HEK293 (cell line): ENCODE measurements around the gene HPCAL1.

Experiments
- CTCF ChIA-PET: fragments of 350-600 bp; formaldehyde crosslinking; extraction: SDS; loops from one replicate; lab custom pipeline; 2021; ENCODE audit warnings: antibody characterized with exemption; lab: Yijun Ruan, JAX
- POLR2A ChIA-PET: fragments of 300-600 bp; formaldehyde crosslinking; extraction: SDS; loops from one replicate; lab custom pipeline; 2020; ENCODE audit warnings: antibody characterized with exemption, inconsistent platforms; lab: Yijun Ruan, JAX
- H3K27ac ChIP-seq: fragments of 200-500 bp; sonication (Bioruptor generic); 2 replicates; pipeline ENCODE4 v1.5.1; 2014; ENCODE audit warnings: low read depth, low read length, control low read depth, inconsistent platforms; ENCODE audit errors: extremely low read depth
- H3K36me3 ChIP-seq, 2 experiments: fragments of 200-500 bp in 1 of 2; sonication (Bioruptor generic) in 1 of 2; 1 replicate in 1 of 2; 2 replicates in 1 of 2; pipeline ENCODE4 v1.5.1; 2014 to 2017; ENCODE audit warnings: inconsistent platforms in 2 of 2, low read length in 2 of 2; ENCODE audit not compliant: control insufficient read depth in 2 of 2, insufficient read depth in 1 of 2
- H3K4me1 ChIP-seq: fragments of 200-500 bp; sonication (Bioruptor generic); 2 replicates; pipeline ENCODE4 v1.5.1; 2014; ENCODE audit warnings: mild to moderate bottlenecking, low read length, inconsistent platforms; ENCODE audit not compliant: control insufficient read depth, insufficient read depth
- H3K4me3 ChIP-seq: 2 replicates; pipeline ENCODE4 v1.5.1; 2011; ENCODE audit warnings: low read depth, mild to moderate bottlenecking, control low read depth, low read length, moderate library complexity
- H3K9me3 ChIP-seq: fragments of 200-500 bp; sonication (Bioruptor generic); 2 replicates; pipeline ENCODE4 v1.5.1; 2014; ENCODE audit warnings: low read depth, low read length, inconsistent platforms; ENCODE audit not compliant: control insufficient read depth, insufficient read depth
- BCL6B ChIP-seq: fragments of 450-650 bp; formaldehyde crosslinking; IDR thresholded peaks from 2 replicates; pipeline ENCODE4 v1.5.1; 2017; ENCODE audit warnings: missing biosample characterization, missing genetic modification characterization
- KLF17 ChIP-seq: fragments of 450-650 bp; formaldehyde crosslinking; IDR thresholded peaks from 2 replicates; pipeline ENCODE4 v1.5.1; 2016; ENCODE audit warnings: missing biosample characterization, missing genetic modification characterization
- KLF9 ChIP-seq: fragments of 450-650 bp; formaldehyde crosslinking; IDR thresholded peaks from 2 replicates; pipeline ENCODE4 v1.5.1; 2016; ENCODE audit warnings: missing biosample characterization, missing genetic modification characterization, low read depth
- MYNN ChIP-seq: fragments of 450-650 bp; formaldehyde crosslinking; IDR thresholded peaks from 2 replicates; pipeline ENCODE4 v1.5.1; 2016; ENCODE audit warnings: missing biosample characterization, missing genetic modification characterization, borderline replicate concordance
- PRDM1 ChIP-seq: fragments of 450-650 bp; formaldehyde crosslinking; IDR thresholded peaks from 2 replicates; pipeline ENCODE4; 2016; ENCODE audit warnings: missing biosample characterization, missing genetic modification characterization
- REPIN1 ChIP-seq: fragments of 450-650 bp; formaldehyde crosslinking; IDR thresholded peaks from 2 replicates; pipeline ENCODE4 v1.5.1; 2017; ENCODE audit warnings: missing biosample characterization, missing genetic modification characterization, low read depth
- SCRT2 ChIP-seq: fragments of 450-650 bp; formaldehyde crosslinking; IDR thresholded peaks from 2 replicates; pipeline ENCODE4 v1.5.1; 2016; ENCODE audit warnings: missing biosample characterization, missing genetic modification characterization
- ZNF169 ChIP-seq: fragments of 450-650 bp; formaldehyde crosslinking; IDR thresholded peaks from 2 replicates; pipeline ENCODE4 v1.5.1; 2016; ENCODE audit warnings: missing biosample characterization, missing genetic modification characterization
- ZNF391 ChIP-seq: fragments of 450-650 bp; formaldehyde crosslinking; IDR thresholded peaks from 2 replicates; pipeline ENCODE4 v1.5.1; 2016; ENCODE audit warnings: low read depth, missing biosample characterization, missing genetic modification characterization, borderline replicate concordance
- ZNF530 ChIP-seq: fragments of 450-650 bp; formaldehyde crosslinking; IDR thresholded peaks from 2 replicates; pipeline ENCODE4 v1.5.1; 2016; ENCODE audit warnings: low read depth, missing biosample characterization, missing genetic modification characterization
- ZNF658 ChIP-seq: fragments of 450-650 bp; formaldehyde crosslinking; IDR thresholded peaks from 2 replicates; pipeline ENCODE4; 2016; ENCODE audit warnings: missing biosample characterization, missing genetic modification characterization
- TF ChIP-seq, protein P1 (sequence below): fragments of 450-650 bp; formaldehyde crosslinking; IDR thresholded peaks from 2 replicates; pipeline ENCODE4 v1.5.1; 2017; ENCODE audit warnings: missing biosample characterization, missing genetic modification characterization

The HPCAL1 gene

GRCh38 chr2:10335046-10335840 is 32.5 kb downstream of the HPCAL1 start:
- ChIA-PET CTCF (interaction anchor here (0.9 to 1.1 kb wide), 2 partner anchors 74 to 238 kb away, joined by 3 to 4 read pairs; no protein-coding TSS in a partner anchor), POLR2A (no interaction called here)
- no peak for TF ChIP-seq ZNF530 (tag by site-specific recombination)
- Histone ChIP-seq H3K9me3 (no peaks in the 10 kb centered on the region), H3K27ac (no peak overlapping the region), H3K4me3 (no peak overlapping the region), H3K4me1 (0 out of 2 replicates have a peak, but pooled peaks cover 3% of the 10 kb centered on the region), H3K36me3 (no peaks in the 10 kb centered on the region)

GRCh38 chr2:10336283-10336682 is 33.6 kb downstream of the HPCAL1 start:
- TF ChIP-seq BCL6B (tag by site-specific recombination) (no peak), SCRT2 (tag by site-specific recombination) (0 out of 2 replicates have a peak, but pooled peaks have one; percentile 17), MYNN (no peak), ZNF169 (tag by site-specific recombination) (no peak)
- POLR2A ChIA-PET = no interaction called here
- no peaks in the 10 kb centered on the region for H3K9me3 ChIP-seq
- H3K4me1 ChIP-seq = peaks cover 3% of the 10 kb centered on the region; the same call in 1 of the 2 replicates
- H3K36me3 ChIP-seq = no peaks in the 10 kb centered on the region
- no peak overlapping the region for H3K4me3 ChIP-seq
- no peak overlapping the region for H3K27ac ChIP-seq
- CTCF ChIA-PET = no interaction called here

DNA sequence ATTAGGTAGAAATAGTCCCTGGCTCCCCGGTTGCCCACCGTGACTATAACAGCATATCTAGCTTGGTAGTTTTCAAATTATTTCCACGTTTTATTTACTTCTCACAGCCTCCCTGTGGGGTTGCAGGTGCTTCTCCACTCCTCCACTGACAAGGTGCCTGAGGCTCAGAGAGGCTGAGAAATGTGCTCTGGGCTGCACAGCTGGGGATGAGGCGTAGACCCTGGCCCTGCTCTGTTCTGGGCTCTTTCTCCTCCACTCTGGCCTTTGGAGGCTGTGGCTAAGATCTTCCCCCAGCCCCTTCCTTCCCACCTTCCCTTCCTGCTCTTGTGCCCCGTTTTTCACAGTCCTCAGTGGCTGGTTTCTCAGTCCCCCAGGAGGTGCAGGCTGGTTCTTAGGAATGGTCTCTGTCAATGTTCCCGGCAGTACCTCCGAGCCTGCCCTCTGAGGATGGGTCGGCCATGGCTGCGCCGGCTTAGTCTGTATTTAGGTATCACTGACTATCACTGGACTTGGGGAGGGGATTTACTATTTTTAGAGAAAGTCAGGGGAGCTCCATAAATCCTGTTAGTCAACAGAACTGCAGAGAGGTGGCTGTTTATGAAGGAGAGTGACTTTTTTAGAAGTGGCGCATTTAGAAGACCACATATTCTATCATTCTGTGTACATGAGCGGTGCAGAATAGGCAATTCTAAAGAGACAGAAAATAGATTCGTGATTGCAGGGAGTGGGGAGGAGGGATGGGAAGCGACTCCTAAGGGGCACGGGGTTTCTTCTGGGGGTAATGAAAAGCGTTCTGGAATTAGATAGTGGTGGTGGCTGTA is 35.0 kb downstream of the HPCAL1 start:
- Histone ChIP-seq H3K9me3 (no peaks in the 10 kb centered on the region), H3K4me1 (peaks cover 3% of the 10 kb centered on the region; the same call in 1 of the 2 replicates), H3K4me3 (no peak overlapping the region), H3K36me3 (no peaks in the 10 kb centered on the region), H3K27ac (no peak overlapping the region)
- POLR2A ChIA-PET = no interaction called here
- TF ChIP-seq ZNF658 (tag by site-specific recombination) = no peak
- no peak for TF ChIP-seq KLF9
- TF ChIP-seq ZNF391 (tag by site-specific recombination) = no peak
- TF ChIP-seq PRDM1 = no peak
- TF ChIP-seq REPIN1 (tag by site-specific recombination) = no peak
- TF ChIP-seq, protein P1, sequence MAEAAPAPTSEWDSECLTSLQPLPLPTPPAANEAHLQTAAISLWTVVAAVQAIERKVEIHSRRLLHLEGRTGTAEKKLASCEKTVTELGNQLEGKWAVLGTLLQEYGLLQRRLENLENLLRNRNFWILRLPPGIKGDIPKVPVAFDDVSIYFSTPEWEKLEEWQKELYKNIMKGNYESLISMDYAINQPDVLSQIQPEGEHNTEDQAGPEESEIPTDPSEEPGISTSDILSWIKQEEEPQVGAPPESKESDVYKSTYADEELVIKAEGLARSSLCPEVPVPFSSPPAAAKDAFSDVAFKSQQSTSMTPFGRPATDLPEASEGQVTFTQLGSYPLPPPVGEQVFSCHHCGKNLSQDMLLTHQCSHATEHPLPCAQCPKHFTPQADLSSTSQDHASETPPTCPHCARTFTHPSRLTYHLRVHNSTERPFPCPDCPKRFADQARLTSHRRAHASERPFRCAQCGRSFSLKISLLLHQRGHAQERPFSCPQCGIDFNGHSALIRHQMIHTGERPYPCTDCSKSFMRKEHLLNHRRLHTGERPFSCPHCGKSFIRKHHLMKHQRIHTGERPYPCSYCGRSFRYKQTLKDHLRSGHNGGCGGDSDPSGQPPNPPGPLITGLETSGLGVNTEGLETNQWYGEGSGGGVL (tag by site-specific recombination) = no peak
- TF ChIP-seq KLF17 (tag by site-specific recombination) = no peak
- TF ChIP-seq, all 188 proteins: peak for 0
- CTCF ChIA-PET = interaction anchor here (0.9 kb wide), 1 partner anchor 525 kb away, joined by 7 read pairs; no protein-coding TSS in a partner anchor
